Lower leg skin (tissue), 4 donors: ENCODE data around the gene NPRL2. TPM values are rescaled to one million over a fixed set of nuclear protein-coding genes. Genes with fewer than 3 reads are reported as not detected.
A peak's percentile ranks its signal among the peaks of the same experiment; 100 is the strongest.
"Not testable (repeated sequence)": the region's sequence is repeated elsewhere in the genome, so short reads cannot be mapped to it uniquely, and the experiment has no call there.

Source experiments
- DNase-seq, 2 donors: peaks; one replicate each; pipeline ENCODE4 v3.0.0-alpha.2; 2019; ENCODE audit warnings: low spot score in 2 of 2
- H3K4me3 ChIP-seq: fragments of 200-600 bp; sonication (generic); 2 replicates; pipeline ENCODE4 v1.5.1; 2017; ENCODE audit warnings: mild to moderate bottlenecking, low read depth; ENCODE audit not compliant: poor library complexity, severe bottlenecking
- POLR2A ChIP-seq, 2 donors: fragments of 450-650 bp; IDR thresholded peaks; one replicate each; pipeline ENCODE4 v1.6.1; 2016 to 2017; ENCODE audit warnings: antibody characterized with exemption in 2 of 2, mild to moderate bottlenecking in 1 of 2, moderate library complexity in 1 of 2
- WGBS, 2 donors: methylation state at CpG; one replicate each; pipeline ENCODE4 v1.1.5; 2018; 5-methylcytosine and 5-hydroxymethylcytosine counted together
- intact Hi-C: fragments of 100-400 bp; cut with DNase I; formaldehyde crosslinking; loops from one replicate; pipeline ENCODE4 v1.15.0; 2023; ENCODE audit warnings: low total_unique reads
- total RNA-seq, 4 donors: library from RNA; depleted of rRNA; stranded (reverse); fragments of >200 nt; gene quantifications; one replicate each; pipeline ENCODE4 v1.1.0, GENCODE V29; 2016
- TF ChIP-seq, protein P1 (sequence below), 3 donors: fragments of 450-650 bp; IDR thresholded peaks; one replicate each; pipeline ENCODE4 v1.5.1; 2016; ENCODE audit warnings: antibody characterized with exemption in 3 of 3, mild to moderate bottlenecking in 3 of 3, moderate library complexity in 2 of 3

Gene NPRL2
- total RNA-seq, 4 donors from 2014 or later, result 17.3 to 28.0 (median 23.2) TPM

DNA sequence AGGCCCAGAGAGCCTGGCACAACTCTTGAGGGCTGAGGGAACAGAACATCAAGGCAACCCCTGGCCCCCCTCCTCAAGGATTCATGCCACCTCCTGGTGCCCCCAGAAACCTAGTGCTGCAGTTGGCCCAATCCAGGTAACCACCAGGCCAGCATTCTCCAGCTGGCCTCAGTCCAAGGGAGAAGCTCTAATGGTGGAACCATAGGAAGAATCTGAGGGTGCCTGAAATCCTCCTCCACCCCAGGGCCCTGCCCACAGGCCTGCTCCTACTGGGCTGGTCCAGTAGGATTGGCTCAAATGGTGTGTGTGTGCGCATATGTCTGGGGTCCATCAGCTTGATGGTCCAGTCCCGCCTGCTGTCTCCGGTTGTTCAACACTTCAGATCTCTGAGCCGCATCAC lies 35.8 kb downstream of the NPRL2 start:
- no peak for DNase-seq
- no peak overlapping the region for H3K4me3 ChIP-seq
- intact Hi-C loops, result no loop called here
- TF ChIP-seq, protein P1, sequence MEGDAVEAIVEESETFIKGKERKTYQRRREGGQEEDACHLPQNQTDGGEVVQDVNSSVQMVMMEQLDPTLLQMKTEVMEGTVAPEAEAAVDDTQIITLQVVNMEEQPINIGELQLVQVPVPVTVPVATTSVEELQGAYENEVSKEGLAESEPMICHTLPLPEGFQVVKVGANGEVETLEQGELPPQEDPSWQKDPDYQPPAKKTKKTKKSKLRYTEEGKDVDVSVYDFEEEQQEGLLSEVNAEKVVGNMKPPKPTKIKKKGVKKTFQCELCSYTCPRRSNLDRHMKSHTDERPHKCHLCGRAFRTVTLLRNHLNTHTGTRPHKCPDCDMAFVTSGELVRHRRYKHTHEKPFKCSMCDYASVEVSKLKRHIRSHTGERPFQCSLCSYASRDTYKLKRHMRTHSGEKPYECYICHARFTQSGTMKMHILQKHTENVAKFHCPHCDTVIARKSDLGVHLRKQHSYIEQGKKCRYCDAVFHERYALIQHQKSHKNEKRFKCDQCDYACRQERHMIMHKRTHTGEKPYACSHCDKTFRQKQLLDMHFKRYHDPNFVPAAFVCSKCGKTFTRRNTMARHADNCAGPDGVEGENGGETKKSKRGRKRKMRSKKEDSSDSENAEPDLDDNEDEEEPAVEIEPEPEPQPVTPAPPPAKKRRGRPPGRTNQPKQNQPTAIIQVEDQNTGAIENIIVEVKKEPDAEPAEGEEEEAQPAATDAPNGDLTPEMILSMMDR (IDR thresholded peaks at IDR 0.05), result no peak
- no peak for TF ChIP-seq POLR2A (IDR thresholded peaks at IDR 0.05)
- WGBS, 2 donors, result 93 to 95% methylated on average over 4 of the region's 4 CpGs

DNA sequence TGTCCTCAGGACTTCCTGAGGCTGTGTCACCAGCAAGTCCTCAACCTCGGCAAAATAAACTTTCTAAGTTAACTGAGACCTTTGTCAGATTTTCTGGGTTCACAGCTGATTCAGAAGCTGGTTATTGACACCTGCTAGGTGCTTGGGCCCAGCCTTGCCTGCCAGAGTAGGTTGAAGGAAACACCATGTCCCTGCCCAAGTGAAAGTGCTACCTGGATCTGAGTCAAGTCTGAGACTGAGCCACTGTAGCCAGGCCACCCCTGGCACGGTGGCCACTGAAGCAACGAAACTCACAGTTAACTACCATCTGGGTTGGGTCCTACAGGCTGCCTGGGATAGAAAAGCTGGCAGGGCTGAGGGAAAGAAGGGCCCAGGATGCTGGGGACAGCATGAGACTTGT lies 36.2 kb downstream of the NPRL2 start:
- H3K4me3 ChIP-seq, result no peak overlapping the region
- DNase-seq, result no peak
- intact Hi-C loops, result no loop called here
- TF ChIP-seq, protein P1 (IDR thresholded peaks at IDR 0.05), result no peak
- no peak for TF ChIP-seq POLR2A (IDR thresholded peaks at IDR 0.05)
- 58% methylated on average over 3 of the region's 3 CpGs for WGBS, 2 donors

DNA sequence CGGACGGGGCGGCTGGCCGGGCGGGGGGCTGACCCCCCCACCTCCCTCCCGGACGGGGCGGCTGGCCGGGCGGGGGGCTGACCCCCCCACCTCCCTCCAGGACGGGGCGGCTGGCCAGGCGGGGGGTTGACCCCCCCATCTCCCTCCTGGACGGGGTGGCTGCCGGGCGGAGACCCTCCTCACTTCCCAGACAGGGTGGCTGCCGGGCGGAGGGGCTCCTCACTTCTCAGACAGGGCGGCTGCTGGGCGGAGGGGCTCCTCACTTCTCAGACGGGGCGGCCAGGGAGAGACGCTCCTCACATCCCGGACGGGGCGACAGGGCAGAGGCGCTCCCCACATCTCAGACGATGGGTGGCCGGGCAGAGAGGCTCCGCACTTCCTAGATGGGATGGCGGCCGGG lies 38.5 kb downstream of the NPRL2 start:
- intact Hi-C loops, DNase-seq: not testable (repeated sequence)
- 66 to 82% methylated on average over 7 to 13 of the region's 32 CpGs for WGBS, 2 donors
- H3K4me3 ChIP-seq, result peak overlapping the region; percentile 3

DNA sequence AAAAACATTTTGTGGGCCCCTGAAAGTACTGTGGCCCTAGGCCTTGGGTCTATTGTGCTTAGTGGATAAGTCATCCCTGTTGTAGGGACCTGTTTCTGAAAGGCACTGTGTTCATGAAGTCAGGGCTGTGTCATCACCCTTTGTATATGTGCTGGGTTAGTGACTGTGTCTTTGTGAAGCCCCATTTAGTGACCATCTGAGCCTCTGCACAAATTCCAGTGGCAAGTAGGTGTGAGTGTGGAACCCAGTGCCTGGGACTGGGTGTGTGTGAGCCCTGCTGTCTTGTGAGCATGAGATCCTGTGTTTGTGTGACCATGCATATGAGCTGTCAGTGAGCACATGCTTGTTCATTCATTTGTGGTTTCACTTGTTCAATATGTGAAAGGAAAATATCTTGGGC lies 46.0 kb downstream of the NPRL2 start:
- TF ChIP-seq, protein P1 (IDR thresholded peaks at IDR 0.05), result no peak
- TF ChIP-seq POLR2A (IDR thresholded peaks at IDR 0.05), result no peak
- no peak overlapping the region for H3K4me3 ChIP-seq
- DNase-seq, result no peak

DNA sequence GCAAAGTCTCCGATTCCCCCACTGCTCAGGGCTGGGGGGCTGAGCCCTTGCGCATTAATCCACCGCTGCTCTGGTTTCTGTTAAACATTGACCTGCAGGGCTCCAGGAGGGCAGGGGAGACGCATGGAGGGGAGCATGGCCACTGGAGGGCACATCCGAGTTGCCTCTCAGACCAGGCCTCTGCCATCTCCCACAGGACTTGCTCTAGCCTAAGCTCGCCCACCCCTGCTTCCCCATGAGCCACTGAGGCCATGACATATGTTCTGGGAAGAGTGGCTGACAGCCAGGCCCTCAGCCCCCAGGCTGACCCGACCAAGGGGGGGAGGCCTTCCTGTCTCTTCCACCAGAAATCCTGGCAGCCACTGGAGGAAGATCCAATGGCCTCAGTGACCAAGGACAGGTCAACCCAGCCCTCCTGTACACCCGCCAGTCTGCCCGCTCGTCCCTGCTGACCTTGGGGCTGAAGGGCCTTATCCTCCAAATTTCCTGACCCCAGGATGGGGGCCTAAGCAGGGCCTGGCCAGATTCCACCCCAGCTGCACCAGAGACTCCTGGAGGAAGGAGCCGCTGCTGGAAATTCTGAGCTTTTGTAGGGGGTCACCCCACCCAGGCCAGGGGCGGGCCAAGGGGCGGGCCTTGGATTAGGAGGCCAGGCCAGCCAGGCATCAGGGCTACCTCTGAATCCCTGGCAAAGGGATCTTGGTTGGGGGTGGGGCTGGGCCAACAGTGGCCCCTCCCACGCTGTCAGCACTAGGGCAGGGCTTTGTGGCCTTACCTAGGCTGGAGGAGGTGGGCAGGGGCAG lies 47.4 kb downstream of the NPRL2 start, which contains the start of gene HYAL1:
TSS of gene HYAL1 (minus strand) at position 562 of the 803 bp plus-strand sequence. CDS start 618 bp downstream, outside the sequence.
- intact Hi-C loops, result no loop called here
- peak; percentile 54 to 91 for DNase-seq
- H3K4me3 ChIP-seq, result no peak within 1 kb of the TSS
- TF ChIP-seq, protein P1 (IDR thresholded peaks at IDR 0.05), result no peak
- TF ChIP-seq POLR2A (IDR thresholded peaks at IDR 0.05), result no peak
- 57 to 72% methylated on average over 11 to 13 of the region's 14 CpGs for WGBS, 2 donors

More for the DNA sequence above, 46.0 kb downstream of the NPRL2 start:
- intact Hi-C loops, result no loop called here

DNA sequence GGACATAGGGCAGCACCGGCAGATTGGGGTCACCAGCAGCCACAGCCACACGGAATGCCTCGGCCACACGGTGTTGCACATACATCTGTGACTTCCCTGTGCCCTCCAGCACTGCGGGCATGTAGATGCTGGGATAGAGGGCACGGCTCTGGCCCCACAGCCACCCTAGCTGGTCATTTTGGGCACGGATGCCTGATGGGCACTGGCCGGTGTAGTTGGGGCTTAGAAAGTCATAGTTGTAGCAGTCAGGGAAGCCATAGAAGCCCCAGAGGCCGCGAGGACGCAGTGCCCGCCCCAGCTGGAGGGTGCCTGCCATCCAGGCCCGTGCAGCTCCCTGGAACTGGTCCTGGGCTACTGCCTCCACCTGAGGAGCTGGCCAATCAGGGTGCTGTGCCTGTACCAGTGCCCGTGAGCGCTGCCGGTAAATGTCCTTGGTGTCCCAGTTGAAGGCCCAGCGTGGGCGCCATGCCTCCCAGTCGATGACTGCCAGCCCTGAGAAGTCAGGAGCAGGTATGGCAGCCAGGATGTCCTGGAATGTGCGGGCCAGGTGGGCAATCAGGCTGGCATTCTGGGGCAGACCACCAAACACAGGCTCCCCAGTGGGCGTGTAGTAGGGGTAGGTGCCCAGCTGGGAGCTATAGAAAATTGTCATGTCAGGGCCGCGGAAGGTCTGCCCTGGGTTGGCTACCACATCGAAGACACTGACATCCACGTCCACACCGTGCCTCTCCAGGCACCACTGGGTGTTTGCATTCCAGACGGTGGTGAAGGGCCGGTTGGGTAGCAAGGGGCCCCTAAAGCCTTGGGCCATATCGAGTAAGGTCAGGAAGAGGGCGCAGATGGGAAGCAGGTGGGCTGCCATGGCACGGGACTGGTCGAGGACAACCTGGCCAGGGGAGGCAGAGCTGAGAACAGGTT lies 48.2 kb downstream of the NPRL2 start:
- intact Hi-C loops, result no loop called here
- 88 to 89% methylated on average over 20 to 24 of the region's 32 CpGs for WGBS, 2 donors
- peak; percentile 19 to 87 for DNase-seq
- no peak overlapping the region for H3K4me3 ChIP-seq
- TF ChIP-seq POLR2A (IDR thresholded peaks at IDR 0.05), result no peak
- TF ChIP-seq, protein P1 (IDR thresholded peaks at IDR 0.05), result no peak
